Endothelial cell of umbilical vein (primary cell): Measurements from ENCODE around the gene APC2. TPM values are rescaled to one million over a fixed set of nuclear protein-coding genes. Genes with fewer than 3 reads are reported as not detected.

Experiments used
- BruUV-seq: library from RNA; stranded (reverse); fragments of 400-500 nt; replicated peaks from 2 replicates; lab custom pipeline; 2021; lab: Mats Ljungman, UMichigan
- CTCF ChIA-PET: fragments of 300-600, 350-600 bp; sonication (Branson Sonifier 250); formaldehyde crosslinking; loops from one replicate; lab custom pipeline; 2021; ENCODE audit warnings: antibody characterized with exemption, inconsistent platforms; lab: Charles Lee
- POLR2A ChIA-PET: fragments of 300-600, 350-600 bp; sonication (Branson Sonifier 250); formaldehyde crosslinking; loops from one replicate; lab custom pipeline; 2021; ENCODE audit warnings: antibody characterized with exemption, inconsistent platforms; lab: Charles Lee
- DNase-seq: peaks from one replicate; pipeline ENCODE4 v3.0.0-alpha.2; 2011; ENCODE audit warnings: low read depth, low spot score
- FAIRE-seq: peaks from 2 replicates; lab custom pipeline; 2011; peaks lifted over from hg19 to GRCh38; lab: Jason Lieb, UNC
- H2AFZ ChIP-seq: 2 replicates; pipeline ENCODE4 v1.6.0; 2012; ENCODE audit warnings: low read depth, low read length, control low read depth, inconsistent platforms
- H3K27ac ChIP-seq: 2 replicates; pipeline ENCODE4 v1.5.1; 2011; ENCODE audit warnings: low read depth, mild to moderate bottlenecking, control low read depth, low read length, moderate library complexity; ENCODE audit not compliant: insufficient read depth
- H3K27me3 ChIP-seq, 2 experiments: 2 replicates each; pipeline versions ENCODE4 v1.6.0 to v1.6.1; 2011; ENCODE audit warnings: low read length in 2 of 2, mixed read lengths in 1 of 2; ENCODE audit not compliant: control insufficient read depth in 2 of 2, insufficient read depth in 2 of 2
- H3K36me3 ChIP-seq, 2 experiments: 2 replicates in 1 of 2; 3 replicates in 1 of 2; pipeline ENCODE4 v1.5.1; 2011; ENCODE audit warnings: low read length in 2 of 2, mild to moderate bottlenecking in 1 of 2, moderate library complexity in 1 of 2; ENCODE audit not compliant: control insufficient read depth in 2 of 2, insufficient read depth in 2 of 2; ENCODE audit errors: extremely low read depth in 1 of 2
- H3K4me1 ChIP-seq: 3 replicates; pipeline ENCODE4 v1.5.1; 2011; ENCODE audit warnings: mild to moderate bottlenecking, low read length; ENCODE audit not compliant: control insufficient read depth, insufficient read depth; ENCODE audit errors: extremely low read depth
- H3K4me2 ChIP-seq: 2 replicates; pipeline ENCODE4 v1.6.1; 2011; ENCODE audit warnings: low read length, control low read depth, mixed read lengths; ENCODE audit not compliant: insufficient read depth
- H3K4me3 ChIP-seq, 3 experiments: fragments of 200-600 bp in 1 of 3; sonication (generic), shearing (Covaris generic) in 1 of 3; replicated peaks in 1 of 3; 2 replicates each; pipeline ENCODE4 v1.5.1; 2011 to 2016; ENCODE audit warnings: control low read depth in 3 of 3, low read length in 3 of 3, mild to moderate bottlenecking in 2 of 3, inconsistent platforms in 1 of 3, low read depth in 1 of 3, moderate library complexity in 1 of 3; ENCODE audit not compliant: insufficient read depth in 1 of 3
- H3K79me2 ChIP-seq: 2 replicates; pipeline ENCODE4 v1.6.0; 2012; ENCODE audit warnings: low read length, inconsistent platforms; ENCODE audit not compliant: control insufficient read depth, insufficient read depth
- H3K9ac ChIP-seq: replicated peaks from 2 replicates; pipeline ENCODE3; 2011; ENCODE audit warnings: low read length, control low read depth; ENCODE audit not compliant: insufficient read depth; ENCODE audit errors: extremely low read depth
- H3K9me1 ChIP-seq: replicated peaks from 3 replicates; pipeline ENCODE4 v1.6.0; 2011; ENCODE audit warnings: mild to moderate bottlenecking, low read length; ENCODE audit not compliant: control insufficient read depth, insufficient read depth; ENCODE audit errors: extremely low read depth
- H3K9me3 ChIP-seq: replicated peaks from 2 replicates; pipeline ENCODE4 v1.5.1; 2012; ENCODE audit warnings: low read length, inconsistent platforms; ENCODE audit not compliant: control insufficient read depth, insufficient read depth
- H4K20me1 ChIP-seq: replicated peaks from 2 replicates; pipeline ENCODE3; 2011; ENCODE audit warnings: mild to moderate bottlenecking, low read length; ENCODE audit not compliant: control insufficient read depth, insufficient read depth; ENCODE audit errors: extremely low read depth
- CTCF ChIP-seq, 2 donors: IDR thresholded peaks; 1 replicate in 1 of 2; 2 replicates in 1 of 2; pipeline ENCODE4 v1.5.1; 2011; ENCODE audit warnings: low read length in 2 of 2, mild to moderate bottlenecking in 2 of 2, moderate library complexity in 2 of 2, control low read depth in 1 of 2, inconsistent platforms in 1 of 2, low read depth in 1 of 2; ENCODE audit not compliant: insufficient read depth in 1 of 2; ENCODE audit errors: extremely low read depth in 1 of 2
- EZH2 ChIP-seq: IDR thresholded peaks from 2 replicates; pipeline ENCODE4 v1.6.1; 2012; ENCODE audit warnings: borderline replicate concordance, low read depth, mild to moderate bottlenecking, moderate library complexity, low read length, inconsistent platforms; ENCODE audit not compliant: severe bottlenecking
- FOS ChIP-seq: IDR thresholded peaks from 2 replicates; pipeline ENCODE4 v1.6.1; 2011; ENCODE audit warnings: mild to moderate bottlenecking, low read length, moderate library complexity, borderline replicate concordance; ENCODE audit not compliant: insufficient read depth
- GATA2 ChIP-seq: IDR thresholded peaks from 2 replicates; pipeline ENCODE4 v1.7.0; 2011; ENCODE audit warnings: low read depth, mild to moderate bottlenecking, moderate library complexity, mixed read lengths, low read length; ENCODE audit not compliant: insufficient read length, insufficient read depth
- JUN ChIP-seq: IDR thresholded peaks from 2 replicates; pipeline ENCODE4 v1.6.1; 2011; ENCODE audit warnings: borderline replicate concordance, low read depth; ENCODE audit not compliant: insufficient read length, insufficient read depth
- MAX ChIP-seq: IDR thresholded peaks from 2 replicates; pipeline ENCODE4 v1.6.1; 2011; ENCODE audit not compliant: insufficient read depth, insufficient read length
- MYC ChIP-seq: IDR thresholded peaks from one replicate; pipeline ENCODE4 v1.6.1; 2011; ENCODE audit warnings: mild to moderate bottlenecking, low read depth, low read length
- POLR2A ChIP-seq: IDR thresholded peaks from 2 replicates; pipeline ENCODE4 v1.6.1; 2012; ENCODE audit warnings: low read depth, mild to moderate bottlenecking, control low read depth, low read length
- POLR2AphosphoS5 ChIP-seq: IDR thresholded peaks from 2 replicates; pipeline ENCODE4 v1.6.1; 2012; ENCODE audit warnings: low read depth, mild to moderate bottlenecking, control low read depth, low read length, moderate library complexity; ENCODE audit not compliant: insufficient read depth
- dilution Hi-C: fragments of 300-500 bp; cut with MboI; formaldehyde crosslinking; loops from one replicate; pipeline ENCODE4 v1.15.0; 2019; ENCODE audit warnings: low sequenced_read_pairs; ENCODE audit not compliant: extremely low pct_ligation_motif_present
- intact Hi-C: fragments of 100-400 bp; cut with micrococcal nuclease; formaldehyde crosslinking; loops from one replicate; pipeline ENCODE4 v1.10.0; 2022
- polyA plus RNA-seq, 4 experiments: library from polyadenylated mRNA; depleted of rRNA in 3 of 4; stranded (reverse) in 3 of 4; unstranded in 1 of 4; fragments of >200 nt; gene quantifications; 2 replicates each; pipeline versions ENCODE4 v1.2.1 to v1.2.3, GENCODE V29; 2011 to 2012; ENCODE audit warnings: missing spikeins in 1 of 4
- total RNA-seq: library from RNA; stranded (reverse); gene quantifications from 2 replicates; pipeline ENCODE4 v1.2.3, GENCODE V29; 2021

Gene APC2
- total and polyA plus RNA-seq, 2 donors (not counting 3 experiments of a cell fraction or from before 2014, with no cell fraction given) = 0.01 to 0.04 TPM

- no peak overlapping the region for H3K4me3 ChIP-seq
- dilution Hi-C loops = no loop called here
- peak overlapping the region; percentile 1 for H3K4me2 ChIP-seq
- BruUV-seq = no TSS peak
- peaks cover 92% of the 10 kb centered on the region for H3K79me2 ChIP-seq
- FAIRE-seq (no peak), DNase-seq (no peak)
- TF ChIP-seq FOS = no peak
- TF ChIP-seq MAX = no peak
- no peak for TF ChIP-seq EZH2
- no peak for TF ChIP-seq CTCF (IDR thresholded peaks at IDR 0.05; ENCODE audit: extremely low read depth in 1 of 2, insufficient read depth in 1 of 2, low read depth in 1 of 2, low read length in 2 of 2)
- no peak for TF ChIP-seq MYC
- no peak for TF ChIP-seq POLR2A
- TF ChIP-seq GATA2 = no peak
- TF ChIP-seq POLR2AphosphoS5 = no peak
- TF ChIP-seq JUN = no peak
- no peaks in the 10 kb centered on the region for H3K9me1 ChIP-seq
- POLR2A ChIA-PET = interaction anchor here (0.6 kb wide), 1 partner anchor 147 kb away, joined by 3 read pairs; the partner anchor contains the start of gene CIRBP
- no peaks in the 10 kb centered on the region for H3K9me3 ChIP-seq
- no peaks in the 10 kb centered on the region for H3K27me3 ChIP-seq
- peak overlapping the region; percentile 71 for H3K27ac ChIP-seq
- peaks cover 19% of the 10 kb centered on the region for H3K4me1 ChIP-seq
- intact Hi-C loops = no loop called here
- no peaks in the 10 kb centered on the region for H4K20me1 ChIP-seq
- H2AFZ ChIP-seq = no peak overlapping the region
- H3K36me3 ChIP-seq = peaks cover 8 to 36% of the 10 kb centered on the region in 2 experiments
- CTCF ChIA-PET = interaction anchor here (1.0 kb wide), 1 partner anchor 137 kb away, joined by 3 read pairs; no protein-coding TSS in a partner anchor
- H3K9ac ChIP-seq = no peak overlapping the region
These were observed 33.7 kb upstream of the APC2 start for GRCh38 chr19:1416014-1416841.
